H1 (cell line): ENCODE measurements around the gene SLC35F3.

Source experiments
- CBX5 ChIP-seq: fragments of 300-800, 300-1000 bp; sonication (generic); IDR thresholded peaks from 2 replicates; pipeline ENCODE4 v1.7.1; 2016; ENCODE audit warnings: antibody characterized with exemption, low read length, low read depth
- CTCF ChIP-seq, 3 experiments: IDR thresholded peaks; 1 replicate in 2 of 3; 2 replicates in 1 of 3; pipeline versions ENCODE4 v1.5.1 to v1.6.1; 2011; ENCODE audit warnings: low read length in 3 of 3, mild to moderate bottlenecking in 3 of 3, inconsistent platforms in 2 of 3, low read depth in 1 of 3, moderate library complexity in 1 of 3; ENCODE audit not compliant: insufficient read depth in 1 of 3; ENCODE audit errors: control extremely low read depth in 1 of 3
- EGR1 ChIP-seq: IDR thresholded peaks from 2 replicates; pipeline ENCODE4 v1.6.1; 2011; ENCODE audit warnings: low read depth, low read length, borderline replicate concordance
- EZH2 ChIP-seq: fragments of 200-600 bp; sonication (generic); IDR thresholded peaks from 2 replicates; pipeline ENCODE4 v1.7.1; 2012; ENCODE audit warnings: low read depth, mild to moderate bottlenecking, moderate library complexity, low read length, inconsistent platforms; ENCODE audit not compliant: severe bottlenecking
- HDAC2 ChIP-seq, 2 experiments: fragments of 300-600 bp in 1 of 2; sonication (generic) in 1 of 2; IDR thresholded peaks; 2 replicates each; pipeline ENCODE4 v1.6.1; 2011 to 2012; ENCODE audit warnings: low read depth in 2 of 2, low read length in 2 of 2, mild to moderate bottlenecking in 2 of 2, moderate library complexity in 2 of 2, borderline replicate concordance in 1 of 2, inconsistent platforms in 1 of 2
- NANOG ChIP-seq: IDR thresholded peaks from 2 replicates; pipeline ENCODE4 v1.6.1; 2011; ENCODE audit warnings: low read length, low read depth, mild to moderate bottlenecking, inconsistent platforms; ENCODE audit not compliant: insufficient read depth, poor library complexity, severe bottlenecking
- POLR2A ChIP-seq, 2 experiments: IDR thresholded peaks; 1 replicate in 1 of 2; 2 replicates in 1 of 2; pipeline ENCODE4 v1.6.1; 2011; ENCODE audit warnings: low read depth in 2 of 2, low read length in 2 of 2, mild to moderate bottlenecking in 2 of 2; ENCODE audit errors: control extremely low read depth in 1 of 2
- POU5F1 ChIP-seq: IDR thresholded peaks from 2 replicates; pipeline ENCODE4 v1.6.1; 2011; ENCODE audit warnings: low read depth, mild to moderate bottlenecking, low read length, moderate library complexity
- RFX5 ChIP-seq: IDR thresholded peaks from 2 replicates; pipeline ENCODE4 v1.6.1; 2011; ENCODE audit warnings: low read depth, low read length, improper control_type of control experiment, borderline replicate concordance
- SP1 ChIP-seq: IDR thresholded peaks from 2 replicates; pipeline ENCODE4 v1.6.1; 2011; ENCODE audit warnings: low read depth, low read length
- SP4 ChIP-seq: IDR thresholded peaks from 2 replicates; pipeline ENCODE4 v1.6.1; 2012; ENCODE audit warnings: low read length, inconsistent platforms
- SRF ChIP-seq: IDR thresholded peaks from 2 replicates; pipeline ENCODE4 v1.6.1; 2011; ENCODE audit warnings: mild to moderate bottlenecking, low read depth, low read length, moderate library complexity
- TEAD4 ChIP-seq: IDR thresholded peaks from 2 replicates; pipeline ENCODE4 v1.6.1; 2012; ENCODE audit warnings: low read depth, low read length, inconsistent platforms, mixed read lengths

- no peak for TF ChIP-seq SP1
- TF ChIP-seq HDAC2 (IDR thresholded peaks at IDR 0.05; ENCODE audit: borderline replicate concordance in 1 of 2, low read depth in 2 of 2, low read length in 2 of 2) = no peak
- TF ChIP-seq EZH2 = no peak
- TF ChIP-seq SP4 = no peak
- TF ChIP-seq CBX5 = no peak
- TF ChIP-seq NANOG = no peak
- no peak for TF ChIP-seq RFX5
- no peak for TF ChIP-seq CTCF (IDR thresholded peaks at IDR 0.05; ENCODE audit: control extremely low read depth in 1 of 3, insufficient read depth in 1 of 3, low read depth in 1 of 3, low read length in 3 of 3)
- no peak for TF ChIP-seq TEAD4
- no peak for TF ChIP-seq POLR2A (IDR thresholded peaks at IDR 0.05; ENCODE audit: control extremely low read depth in 1 of 2, low read depth in 2 of 2, low read length in 2 of 2)
- no peak for TF ChIP-seq SRF
- no peak for TF ChIP-seq EGR1
- TF ChIP-seq POU5F1 = no peak
Observed at GRCh38 chr1:234044079-234044478, 139.6 kb downstream of the SLC35F3 start.
